A549 (cell line): ENCODE measurements around the gene SRCIN1.

ENCODE experiments used
- CTCF ChIP-seq: fragments of >200 bp; sonication (Bioruptor Twin); formaldehyde crosslinking; IDR thresholded peaks from 3 replicates; pipeline ENCODE4 v1.5.1; 2016
- EP300 ChIP-seq, 2 experiments: fragments of >200 bp; sonication (Bioruptor Twin); formaldehyde crosslinking; IDR thresholded peaks; 2 replicates in 1 of 2; 3 replicates in 1 of 2; pipeline ENCODE4 v1.6.1; 2016 to 2017
- MAX ChIP-seq: IDR thresholded peaks from 2 replicates; pipeline ENCODE4 v1.6.1; 2012
- PHF8 ChIP-seq: fragments of 200-600 bp; sonication (generic); IDR thresholded peaks from 2 replicates; pipeline ENCODE4 v1.6.1; 2016; ENCODE audit warnings: low read depth, mild to moderate bottlenecking, antibody characterized with exemption, moderate library complexity, borderline replicate concordance
- REST ChIP-seq: fragments of 200-600 bp; sonication (generic); IDR thresholded peaks from 2 replicates; pipeline ENCODE4 v1.6.1; 2016; ENCODE audit warnings: antibody characterized with exemption, mild to moderate bottlenecking, moderate library complexity

- TF ChIP-seq PHF8 (no peak), REST (no peak), EP300 (IDR thresholded peaks at IDR 0.05) (no peak), CTCF (no peak), MAX (no peak)
These were observed 20.5 kb downstream of the SRCIN1 start for GRCh38 chr17:38585056-38585917.
